H1 (cell line): ENCODE results near the gene NOS1AP. TPM values are rescaled to one million over a fixed set of nuclear protein-coding genes. Genes with fewer than 3 reads are reported as not detected.

Experiments
- CTCF ChIA-PET: fragments of 300-600 bp; sonication (Branson Sonifier 250); formaldehyde crosslinking; loops from one replicate; lab custom pipeline; 2021; ENCODE audit not compliant: partially characterized antibody; lab: Charles Lee
- POLR2A ChIA-PET: fragments of 300-600 bp; sonication (Branson Sonifier 250); formaldehyde crosslinking; loops from one replicate; lab custom pipeline; 2021; ENCODE audit warnings: inconsistent platforms; ENCODE audit not compliant: partially characterized antibody; lab: Charles Lee
- DNase-seq, 2 experiments: peaks; one replicate each; pipeline versions ENCODE4 v3.0.0 to v3.0.0-alpha.2; 2010 to 2022; ENCODE audit warnings: low spot score in 2 of 2, low read depth in 1 of 2, mixed read lengths in 1 of 2
- FAIRE-seq: peaks from 2 replicates; lab custom pipeline; 2011; peaks lifted over from hg19 to GRCh38; lab: Jason Lieb, UNC
- H2AFZ ChIP-seq: 2 replicates; pipeline ENCODE4 v1.8.1; 2012; ENCODE audit warnings: low read length, inconsistent platforms
- H2AK5ac ChIP-seq: 2 replicates; pipeline ENCODE4 v1.6.1; 2013; ENCODE audit warnings: low read depth, low read length
- H2BK120ac ChIP-seq: replicated peaks from 2 replicates; pipeline ENCODE3; 2013; ENCODE audit warnings: low read depth, low read length, inconsistent platforms
- H2BK12ac ChIP-seq: 2 replicates; pipeline ENCODE4 v1.6.1; 2013; ENCODE audit warnings: low read depth, low read length
- H2BK15ac ChIP-seq: 2 replicates; pipeline ENCODE4 v1.6.1; 2013; ENCODE audit warnings: low read length
- H2BK20ac ChIP-seq: 2 replicates; pipeline ENCODE4 v1.6.1; 2013; ENCODE audit warnings: low read length
- H2BK5ac ChIP-seq: 2 replicates; pipeline ENCODE4 v1.6.1; 2013; ENCODE audit warnings: low read depth, low read length
- H3K14ac ChIP-seq: 2 replicates; pipeline ENCODE4 v1.6.1; 2013; ENCODE audit warnings: inconsistent platforms; ENCODE audit not compliant: insufficient read length
- H3K18ac ChIP-seq: 2 replicates; pipeline ENCODE4 v1.6.1; 2013; ENCODE audit warnings: low read length; ENCODE audit errors: extremely low read depth
- H3K23ac ChIP-seq: 2 replicates; pipeline ENCODE4 v1.6.1; 2013; ENCODE audit warnings: inconsistent platforms; ENCODE audit not compliant: insufficient read length
- H3K23me2 ChIP-seq: 2 replicates; pipeline ENCODE4 v1.6.1; 2013; ENCODE audit warnings: low read depth, low read length
- H3K27ac ChIP-seq: 2 replicates; pipeline ENCODE4 v1.6.1; 2011; ENCODE audit warnings: low read depth, low read length, inconsistent platforms
- H3K27me3 ChIP-seq, 4 experiments: replicated peaks in 1 of 4; 1 replicate in 1 of 4; 2 replicates in 3 of 4; pipeline versions ENCODE4 v1.6.1 to v1.8.1; 2011 to 2013; ENCODE audit warnings: low read length in 3 of 4, mild to moderate bottlenecking in 3 of 4, inconsistent platforms in 2 of 4, mixed read lengths in 2 of 4, moderate library complexity in 1 of 4; ENCODE audit not compliant: control insufficient read depth in 3 of 4, insufficient read depth in 3 of 4; ENCODE audit errors: extremely low read depth in 1 of 4
- H3K36me3 ChIP-seq, 4 experiments: 2 replicates each; pipeline versions ENCODE4 v1.6.1 to v1.8.1; 2011 to 2013; ENCODE audit warnings: mild to moderate bottlenecking in 4 of 4, low read length in 3 of 4, moderate library complexity in 2 of 4, control low read depth in 1 of 4, inconsistent platforms in 1 of 4; ENCODE audit not compliant: insufficient read depth in 4 of 4, control insufficient read depth in 2 of 4
- H3K4ac ChIP-seq: replicated peaks from 2 replicates; pipeline ENCODE3; 2013; ENCODE audit warnings: low read length, low read depth, mixed read lengths, inconsistent platforms; ENCODE audit not compliant: insufficient read length
- H3K4me1 ChIP-seq, 4 experiments: replicated peaks in 1 of 4; 1 replicate in 1 of 4; 2 replicates in 3 of 4; pipeline versions ENCODE4 v1.6.1 to v1.8.1; 2011 to 2013; ENCODE audit warnings: low read length in 3 of 4, inconsistent platforms in 2 of 4, mixed read lengths in 1 of 4; ENCODE audit not compliant: insufficient read depth in 4 of 4, control insufficient read depth in 3 of 4
- H3K4me2 ChIP-seq, 2 experiments: 2 replicates each; pipeline versions ENCODE4 v1.6.1 to v1.8.1; 2011 to 2013; ENCODE audit warnings: low read depth in 2 of 2, low read length in 2 of 2, control low read depth in 1 of 2, inconsistent platforms in 1 of 2, mild to moderate bottlenecking in 1 of 2; ENCODE audit not compliant: insufficient read depth in 1 of 2
- H3K4me3 ChIP-seq, 4 experiments: fragments of 200-600, 300-600 bp in 1 of 4; sonication (generic), shearing (Covaris generic), sonication (Bioruptor Twin) in 1 of 4; 2 replicates each; pipeline versions ENCODE4 v1.5.1 to v1.8.1; 2011 to 2016; ENCODE audit warnings: low read length in 4 of 4, low read depth in 3 of 4, control low read depth in 2 of 4, inconsistent platforms in 2 of 4, mild to moderate bottlenecking in 2 of 4, mixed read lengths in 1 of 4, moderate library complexity in 1 of 4; ENCODE audit not compliant: insufficient read depth in 2 of 4; ENCODE audit errors: extremely low read depth in 1 of 4
- H3K56ac ChIP-seq: replicated peaks from 2 replicates; pipeline ENCODE3; 2013; ENCODE audit warnings: low read depth, mild to moderate bottlenecking, mixed read lengths, low read length, inconsistent platforms; ENCODE audit not compliant: insufficient read length
- H3K79me1 ChIP-seq: 2 replicates; pipeline ENCODE4 v1.6.1; 2013; ENCODE audit warnings: low read depth, low read length, control low read depth
- H3K79me2 ChIP-seq, 2 experiments: 2 replicates each; pipeline versions ENCODE4 v1.6.1 to v1.8.1; 2012 to 2013; ENCODE audit warnings: low read length in 2 of 2, mild to moderate bottlenecking in 2 of 2, inconsistent platforms in 1 of 2; ENCODE audit not compliant: insufficient read depth in 2 of 2, control insufficient read depth in 1 of 2
- H3K9ac ChIP-seq, 4 experiments: replicated peaks in 1 of 4; 1 replicate in 1 of 4; 2 replicates in 3 of 4; pipeline versions ENCODE4 v1.6.1 to v1.8.1; 2011 to 2013; ENCODE audit warnings: low read depth in 3 of 4, low read length in 3 of 4, control low read depth in 2 of 4, mild to moderate bottlenecking in 2 of 4, moderate library complexity in 2 of 4, inconsistent platforms in 1 of 4; ENCODE audit errors: extremely low read depth in 1 of 4
- H3K9me3 ChIP-seq, 2 experiments: 2 replicates each; pipeline versions ENCODE4 v1.6.1 to v1.8.1; 2012 to 2013; ENCODE audit warnings: mild to moderate bottlenecking in 2 of 2, moderate library complexity in 2 of 2, control low read depth in 1 of 2, inconsistent platforms in 1 of 2, low read depth in 1 of 2, low read length in 1 of 2, mixed read lengths in 1 of 2; ENCODE audit not compliant: insufficient read depth in 2 of 2
- H4K20me1 ChIP-seq, 2 experiments: replicated peaks in 1 of 2; 2 replicates each; pipeline versions ENCODE3 to v1.8.1; 2011 to 2013; ENCODE audit warnings: inconsistent platforms in 2 of 2, low read length in 2 of 2, mild to moderate bottlenecking in 1 of 2; ENCODE audit not compliant: insufficient read depth in 2 of 2, control insufficient read depth in 1 of 2
- H4K5ac ChIP-seq: 2 replicates; pipeline ENCODE4 v1.6.1; 2013; ENCODE audit warnings: low read length, low read depth, mixed read lengths, inconsistent platforms; ENCODE audit not compliant: insufficient read length
- H4K8ac ChIP-seq: 2 replicates; pipeline ENCODE4 v1.8.0; 2013; ENCODE audit warnings: mild to moderate bottlenecking, moderate library complexity, low read length, inconsistent platforms; ENCODE audit not compliant: insufficient read depth; ENCODE audit errors: extremely low read depth
- H4K91ac ChIP-seq: replicated peaks from 2 replicates; pipeline ENCODE3; 2013; ENCODE audit warnings: low read length, mixed read lengths, inconsistent platforms; ENCODE audit not compliant: insufficient read length
- ASH2L ChIP-seq: fragments of 200-600, 300-600 bp; sonication (generic); IDR thresholded peaks from one replicate; pipeline ENCODE4 v1.7.1; 2017; ENCODE audit warnings: low read length
- CHD2 ChIP-seq: IDR thresholded peaks from 2 replicates; pipeline ENCODE4 v1.6.1; 2012; ENCODE audit warnings: low read length, improper control_type of control experiment
- CREB1 ChIP-seq: IDR thresholded peaks from 2 replicates; pipeline ENCODE4 v1.6.1; 2012; ENCODE audit warnings: inconsistent platforms
- HDAC6 ChIP-seq: IDR thresholded peaks from one replicate; pipeline ENCODE4 v1.7.1; 2012; ENCODE audit warnings: low read depth, mild to moderate bottlenecking, inconsistent platforms, low read length, moderate library complexity
- MAFK ChIP-seq: IDR thresholded peaks from 2 replicates; pipeline ENCODE4 v1.6.1; 2012; ENCODE audit warnings: low read depth, mild to moderate bottlenecking, improper control_type of control experiment, low read length
- POLR2A ChIP-seq, 2 experiments: IDR thresholded peaks; 1 replicate in 1 of 2; 2 replicates in 1 of 2; pipeline ENCODE4 v1.6.1; 2011; ENCODE audit warnings: low read depth in 2 of 2, low read length in 2 of 2, mild to moderate bottlenecking in 2 of 2; ENCODE audit errors: control extremely low read depth in 1 of 2
- POU5F1 ChIP-seq: IDR thresholded peaks from 2 replicates; pipeline ENCODE4 v1.6.1; 2011; ENCODE audit warnings: low read depth, mild to moderate bottlenecking, low read length, moderate library complexity
- RBBP5 ChIP-seq: IDR thresholded peaks from 2 replicates; pipeline ENCODE4 v1.7.1; 2012; ENCODE audit warnings: low read depth, mild to moderate bottlenecking, inconsistent platforms, low read length, moderate library complexity, borderline replicate concordance
- RFX5 ChIP-seq: IDR thresholded peaks from 2 replicates; pipeline ENCODE4 v1.6.1; 2011; ENCODE audit warnings: low read depth, low read length, improper control_type of control experiment, borderline replicate concordance
- SIX5 ChIP-seq: IDR thresholded peaks from 2 replicates; pipeline ENCODE4 v1.6.1; 2011; ENCODE audit warnings: mild to moderate bottlenecking, low read depth, low read length
- SP1 ChIP-seq: IDR thresholded peaks from 2 replicates; pipeline ENCODE4 v1.6.1; 2011; ENCODE audit warnings: low read depth, low read length
- SP2 ChIP-seq: IDR thresholded peaks from 2 replicates; pipeline ENCODE4 v1.6.1; 2012; ENCODE audit warnings: mild to moderate bottlenecking, low read length, inconsistent platforms
- USF2 ChIP-seq: IDR thresholded peaks from 2 replicates; pipeline ENCODE4 v1.6.1; 2011; ENCODE audit warnings: low read length, improper control_type of control experiment
- YY1 ChIP-seq: IDR thresholded peaks from 2 replicates; pipeline ENCODE4 v1.6.1; 2011; ENCODE audit warnings: low read depth, mild to moderate bottlenecking, low read length
- WGBS, 2 experiments: shearing (Covaris generic) in 1 of 2; methylation state at CpG; one replicate each; pipeline versions ENCODE4 v1.1.6 to v1.1.7; 2013 to 2015; ENCODE audit warnings: low lambda C conversion rate in 2 of 2, mixed read lengths in 2 of 2, inconsistent platforms in 1 of 2, low coverage in 1 of 2, missing lambda C conversion rate in 1 of 2; ENCODE audit not compliant: insufficient replicate concordance in 2 of 2, insufficient coverage in 1 of 2, insufficient read length in 1 of 2; ENCODE audit errors: extremely low coverage in 1 of 2, missing lambda C conversion rate in 1 of 2; 5-methylcytosine and 5-hydroxymethylcytosine counted together
- polyA plus RNA-seq, 7 experiments: library from polyadenylated mRNA; depleted of rRNA in 3 of 7; stranded (reverse) in 5 of 7; unstranded in 2 of 7; fragments of >200 nt in 5 of 7; fragments of 200-250 nt in 2 of 7; gene quantifications; 1 replicate in 5 of 7; 2 replicates in 1 of 7; 4 replicates in 1 of 7; pipeline versions ENCODE4 v1.2.1 to v1.2.3, GENCODE V29; 2011 to 2013; ENCODE audit warnings: missing spikeins in 2 of 7, mixed read lengths in 2 of 7
- total RNA-seq: library from RNA; stranded (reverse); fragmentation: NEBNext Ultra II Directional; extraction: Animal tissue kit (Norgen Biotek cat#: 25700); gene quantifications from 2 replicates; pipeline ENCODE4 v1.2.1, GENCODE V29; 2021

NOS1AP gene
- total and polyA plus RNA-seq, 2 of the 8 experiments (the other 6 are each of a cell fraction or from before 2014, with no cell fraction given) = 2.4 to 12.1 TPM

GRCh38 chr1:162142968-162143367, 73.5 kb downstream of the NOS1AP start:
- Histone ChIP-seq H3K27ac (no peak overlapping the region), H2AFZ (no peak overlapping the region), H3K23ac (no peak overlapping the region), H3K79me2 (peaks cover 0 to 39% of the 10 kb centered on the region in 2 experiments; a peak in 3 of 4 replicates), H4K91ac (no peak overlapping the region), H3K4me1 (peaks cover 10 to 29% (median 23%) of the 10 kb centered on the region in 4 experiments), H2BK12ac (peak overlapping the region; percentile 62; the same call in 1 of the 2 replicates), H3K36me3 (no peaks in the 10 kb centered on the region), H2BK5ac (no peak overlapping the region; the same call in 1 of the 2 replicates), H3K18ac (peak overlapping the region; percentile 51; the same call in 1 of the 2 replicates), H3K9me3 (no peaks in the 10 kb centered on the region), H4K8ac (no peak overlapping the region), H3K9ac (no peak overlapping the region), H3K27me3 (no peaks in the 10 kb centered on the region), H3K14ac (no peak overlapping the region), H4K20me1 (no peaks in the 10 kb centered on the region), H3K4ac (no peak overlapping the region), H2BK15ac (peak overlapping the region; percentile 67), H2AK5ac (peak overlapping the region; percentile 68; the same call in 1 of the 2 replicates), H3K23me2 (no peaks in the 10 kb centered on the region), H4K5ac (no peak overlapping the region), H3K4me3 (no peak overlapping the region), H2BK20ac (peak overlapping the region; percentile 62; the same call in 1 of the 2 replicates), H2BK120ac (peak overlapping the region; percentile 39), H3K79me1 (0 out of 2 replicates have a peak, but pooled peaks cover 5% of the 10 kb centered on the region), H3K56ac (no peak overlapping the region), H3K4me2 (no peak overlapping the region)
- CTCF ChIA-PET = no interaction called here
- POLR2A ChIA-PET = interaction anchor here (0.6 kb wide), 1 partner anchor 73 kb away, joined by 3 read pairs; no protein-coding TSS in a partner anchor
- DNase-seq (no peak), FAIRE-seq (no peak)
- WGBS, 2 experiments = 70% methylated on average over 3 of the region's 3 CpGs; no CpG with 5 or more reads in 1 of the 2 experiments
- TF ChIP-seq HDAC6 (no peak), USF2 (no peak), CREB1 (no peak), SP2 (no peak), CHD2 (no peak), POLR2A (IDR thresholded peaks at IDR 0.05; ENCODE audit: control extremely low read depth in 1 of 2, low read depth in 2 of 2, low read length in 2 of 2) (no peak), YY1 (no peak), MAFK (no peak), POU5F1 (no peak), ASH2L (no peak), SIX5 (no peak), SP1 (no peak), RFX5 (no peak), RBBP5 (no peak)
